ENCODE data around the gene ZNF639. TPM values are rescaled to one million over a fixed set of nuclear protein-coding genes. Genes with fewer than 3 reads are reported as not detected.

ZNF639 gene
- total RNA-seq, 1 experiment from 2014 or later: 52.8 TPM

- CTCF ChIA-PET: interaction anchor here (0.5 to 1.8 kb wide), 3 partner anchors 11 to 185 kb away, joined by 3 to 5 read pairs (median 3); no protein-coding TSS in a partner anchor
- POLR2A ChIA-PET: interaction anchor here (1.0 kb wide), 1 partner anchor 163 kb away, joined by 3 read pairs; no protein-coding TSS in a partner anchor
- Mint-ChIP-seq H3K27me3 (ENCODE audit: insufficient read depth, unreplicated experiment) (no peaks in the 10 kb centered on the region), H3K27ac (ENCODE audit: low read depth, unreplicated experiment) (no peak overlapping the region), H3K4me1 (ENCODE audit: insufficient read depth, unreplicated experiment) (no peaks in the 10 kb centered on the region), H3K36me3 (ENCODE audit: insufficient read depth, unreplicated experiment) (no peaks in the 10 kb centered on the region), H3K9me3 (ENCODE audit: unreplicated experiment) (no peaks in the 10 kb centered on the region), H3K4me3 (ENCODE audit: unreplicated experiment) (no peak overlapping the region)
- no peak for TF ChIP-seq CTCF (IDR thresholded peaks at IDR 0.05; ENCODE audit: unreplicated experiment)
- no peak for DNase-seq (ENCODE audit: unreplicated experiment)
- intact Hi-C loops (cut with micrococcal nuclease): loop anchor here (10.0 kb wide), 1 partner anchor 865 kb away; no protein-coding TSS in a partner anchor
- no TSS peak for BruUV-seq (replicated peaks)
Observed at GRCh38 chr3:179309225-179310078, 13.4 kb upstream of the ZNF639 start.

- CTCF ChIA-PET: interaction anchor here (0.6 to 8.9 kb wide), 4 partner anchors 79 to 259 kb away, joined by 3 to 99 read pairs (median 10); partner anchors contain the start of gene PIK3CA
- POLR2A ChIA-PET: interaction anchor here (0.7 to 4.2 kb wide), 2 partner anchors 171 to 286 kb away, joined by 3 to 45 read pairs; partner anchors contain the start of genes NDUFB5 and PIK3CA
- H3K27ac Mint-ChIP-seq (ENCODE audit: low read depth, unreplicated experiment): no peak overlapping the region
- H3K27me3 Mint-ChIP-seq (ENCODE audit: insufficient read depth, unreplicated experiment): no peaks in the 10 kb centered on the region
- TF ChIP-seq CTCF (IDR thresholded peaks at IDR 0.05; ENCODE audit: unreplicated experiment): no peak
- H3K9me3 Mint-ChIP-seq (ENCODE audit: unreplicated experiment): no peaks in the 10 kb centered on the region
- DNase-seq (ENCODE audit: unreplicated experiment): no peak
- BruUV-seq (replicated peaks): no TSS peak
- no peaks in the 10 kb centered on the region for H3K36me3 Mint-ChIP-seq (ENCODE audit: insufficient read depth, unreplicated experiment)
- intact Hi-C loops (cut with micrococcal nuclease): loop anchor here (10.0 kb wide), 1 partner anchor 874 kb away; no protein-coding TSS in a partner anchor
- H3K4me3 Mint-ChIP-seq (ENCODE audit: unreplicated experiment): no peak overlapping the region
- peaks cover 11% of the 10 kb centered on the region for H3K4me1 Mint-ChIP-seq (ENCODE audit: insufficient read depth, unreplicated experiment)
Observed at GRCh38 chr3:179318876-179319275, 4.0 kb upstream of the ZNF639 start.

- Mint-ChIP-seq H3K27ac (ENCODE audit: low read depth, unreplicated experiment) (peak overlapping the region; percentile 29), H3K36me3 (ENCODE audit: insufficient read depth, unreplicated experiment) (peaks cover 17% of the 10 kb centered on the region), H3K27me3 (ENCODE audit: insufficient read depth, unreplicated experiment) (no peaks in the 10 kb centered on the region), H3K4me3 (ENCODE audit: unreplicated experiment) (peak overlapping the region; percentile 81), H3K4me1 (ENCODE audit: insufficient read depth, unreplicated experiment) (peaks cover 20% of the 10 kb centered on the region), H3K9me3 (ENCODE audit: unreplicated experiment) (no peaks in the 10 kb centered on the region)
- POLR2A ChIA-PET: interaction anchor here (0.6 to 4.2 kb wide), 15 partner anchors 26 to 1532 kb away, joined by 3 to 45 read pairs (median 4); partner anchors contain the start of genes ACTL6A, PIK3CA and ZMAT3
- BruUV-seq (replicated peaks): no TSS peak
- CTCF ChIA-PET: interaction anchor here (0.6 to 8.9 kb wide), 30 partner anchors 8 to 889 kb away, joined by 3 to 99 read pairs (median 4); partner anchors contain the start of genes PIK3CA and ZMAT3
- intact Hi-C loops (cut with micrococcal nuclease): no loop called here
- peak; percentile 59 for DNase-seq (ENCODE audit: unreplicated experiment)
- TF ChIP-seq CTCF (IDR thresholded peaks at IDR 0.05; ENCODE audit: unreplicated experiment): peak; percentile 30
Observed at GRCh38 chr3:179321668-179322285, 1.1 kb upstream of the ZNF639 start.

All from MCF 10A (cell line).